ENCODE data around the gene DUSP9.

Gene DUSP9

DNA sequence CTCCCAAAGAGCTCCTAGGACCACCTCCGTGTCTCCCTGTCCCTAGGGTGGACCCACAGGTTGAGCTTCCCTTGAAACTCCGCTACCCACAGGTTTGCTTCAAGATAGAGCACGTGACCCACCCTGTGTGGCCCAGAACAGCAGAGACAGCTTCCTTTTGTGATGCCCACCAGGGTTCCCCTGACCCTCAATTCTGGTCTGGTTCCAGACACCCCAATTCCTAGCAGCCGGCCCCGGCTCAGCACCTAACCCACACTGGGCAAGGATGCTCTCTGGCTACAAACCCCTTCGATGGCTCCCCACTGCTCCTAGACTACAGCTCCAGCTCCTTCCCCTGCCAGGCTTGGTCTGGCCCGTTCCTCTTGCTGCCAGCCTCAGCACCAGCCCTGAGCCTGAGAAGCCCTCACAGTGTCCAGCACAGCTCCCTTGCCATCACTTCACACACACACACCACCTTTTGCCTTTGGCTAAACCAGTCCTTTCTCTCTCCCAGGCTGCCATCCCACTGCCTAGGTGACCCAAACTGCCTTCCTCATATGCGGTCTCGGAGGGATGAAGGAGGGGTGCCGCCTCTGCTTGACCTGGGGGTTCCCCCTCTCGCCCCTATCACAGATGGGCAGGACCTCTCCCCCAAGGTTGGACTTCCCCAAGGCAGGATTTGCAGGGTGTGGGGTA is 20.4 kb downstream of the DUSP9 start:
- no peak for DNase-seq (ENCODE audit: low read depth in 1 of 2, low spot score in 1 of 2)
- H3K27me3 ChIP-seq (ENCODE audit: insufficient read depth, poor library complexity, severe bottlenecking), result peaks cover 3% of the 10 kb centered on the region
- no peak for TF ChIP-seq SPI1 (IDR thresholded peaks at IDR 0.05; ENCODE audit: borderline replicate concordance, low read depth)
- TF ChIP-seq, protein P1, sequence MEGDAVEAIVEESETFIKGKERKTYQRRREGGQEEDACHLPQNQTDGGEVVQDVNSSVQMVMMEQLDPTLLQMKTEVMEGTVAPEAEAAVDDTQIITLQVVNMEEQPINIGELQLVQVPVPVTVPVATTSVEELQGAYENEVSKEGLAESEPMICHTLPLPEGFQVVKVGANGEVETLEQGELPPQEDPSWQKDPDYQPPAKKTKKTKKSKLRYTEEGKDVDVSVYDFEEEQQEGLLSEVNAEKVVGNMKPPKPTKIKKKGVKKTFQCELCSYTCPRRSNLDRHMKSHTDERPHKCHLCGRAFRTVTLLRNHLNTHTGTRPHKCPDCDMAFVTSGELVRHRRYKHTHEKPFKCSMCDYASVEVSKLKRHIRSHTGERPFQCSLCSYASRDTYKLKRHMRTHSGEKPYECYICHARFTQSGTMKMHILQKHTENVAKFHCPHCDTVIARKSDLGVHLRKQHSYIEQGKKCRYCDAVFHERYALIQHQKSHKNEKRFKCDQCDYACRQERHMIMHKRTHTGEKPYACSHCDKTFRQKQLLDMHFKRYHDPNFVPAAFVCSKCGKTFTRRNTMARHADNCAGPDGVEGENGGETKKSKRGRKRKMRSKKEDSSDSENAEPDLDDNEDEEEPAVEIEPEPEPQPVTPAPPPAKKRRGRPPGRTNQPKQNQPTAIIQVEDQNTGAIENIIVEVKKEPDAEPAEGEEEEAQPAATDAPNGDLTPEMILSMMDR (IDR thresholded peaks at IDR 0.05; ENCODE audit: insufficient read depth, low read length), result no peak
- no peak for TF ChIP-seq POLR2AphosphoS5 (IDR thresholded peaks at IDR 0.05; ENCODE audit: low read depth)
- TF ChIP-seq, protein P2, sequence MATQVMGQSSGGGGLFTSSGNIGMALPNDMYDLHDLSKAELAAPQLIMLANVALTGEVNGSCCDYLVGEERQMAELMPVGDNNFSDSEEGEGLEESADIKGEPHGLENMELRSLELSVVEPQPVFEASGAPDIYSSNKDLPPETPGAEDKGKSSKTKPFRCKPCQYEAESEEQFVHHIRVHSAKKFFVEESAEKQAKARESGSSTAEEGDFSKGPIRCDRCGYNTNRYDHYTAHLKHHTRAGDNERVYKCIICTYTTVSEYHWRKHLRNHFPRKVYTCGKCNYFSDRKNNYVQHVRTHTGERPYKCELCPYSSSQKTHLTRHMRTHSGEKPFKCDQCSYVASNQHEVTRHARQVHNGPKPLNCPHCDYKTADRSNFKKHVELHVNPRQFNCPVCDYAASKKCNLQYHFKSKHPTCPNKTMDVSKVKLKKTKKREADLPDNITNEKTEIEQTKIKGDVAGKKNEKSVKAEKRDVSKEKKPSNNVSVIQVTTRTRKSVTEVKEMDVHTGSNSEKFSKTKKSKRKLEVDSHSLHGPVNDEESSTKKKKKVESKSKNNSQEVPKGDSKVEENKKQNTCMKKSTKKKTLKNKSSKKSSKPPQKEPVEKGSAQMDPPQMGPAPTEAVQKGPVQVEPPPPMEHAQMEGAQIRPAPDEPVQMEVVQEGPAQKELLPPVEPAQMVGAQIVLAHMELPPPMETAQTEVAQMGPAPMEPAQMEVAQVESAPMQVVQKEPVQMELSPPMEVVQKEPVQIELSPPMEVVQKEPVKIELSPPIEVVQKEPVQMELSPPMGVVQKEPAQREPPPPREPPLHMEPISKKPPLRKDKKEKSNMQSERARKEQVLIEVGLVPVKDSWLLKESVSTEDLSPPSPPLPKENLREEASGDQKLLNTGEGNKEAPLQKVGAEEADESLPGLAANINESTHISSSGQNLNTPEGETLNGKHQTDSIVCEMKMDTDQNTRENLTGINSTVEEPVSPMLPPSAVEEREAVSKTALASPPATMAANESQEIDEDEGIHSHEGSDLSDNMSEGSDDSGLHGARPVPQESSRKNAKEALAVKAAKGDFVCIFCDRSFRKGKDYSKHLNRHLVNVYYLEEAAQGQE (IDR thresholded peaks at IDR 0.05; ENCODE audit: insufficient replicate concordance, low read depth), result no peak
- TF ChIP-seq GABPA (IDR thresholded peaks at IDR 0.05; ENCODE audit: low read depth), result no peak
- H3K4me3 ChIP-seq (replicated peaks; ENCODE audit: insufficient read depth, low read length), result peak overlapping the region; percentile 41
- no peak overlapping the region for H3K27ac ChIP-seq (replicated peaks)

DNA sequence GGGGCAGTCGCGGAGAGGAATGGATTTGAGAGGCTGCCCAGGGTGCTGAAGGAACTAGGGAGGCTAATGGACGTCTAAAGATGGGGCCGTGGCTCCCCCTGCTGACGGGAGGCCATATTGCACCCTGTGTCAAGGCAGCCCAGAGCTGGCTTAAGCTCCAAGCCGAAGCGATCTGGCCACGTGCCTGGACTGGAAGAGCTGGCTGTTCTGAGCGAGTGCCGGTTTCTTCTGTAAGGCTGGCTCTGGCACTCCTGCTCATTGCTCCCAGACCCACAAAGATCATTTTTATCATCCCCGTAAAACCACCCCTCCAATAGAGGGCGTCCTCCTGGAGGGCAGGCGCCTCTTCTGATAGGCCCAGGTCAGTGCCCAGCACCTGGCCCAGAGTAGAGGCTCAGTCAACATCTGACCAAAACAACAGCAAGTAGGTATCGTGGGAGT is 21.0 kb downstream of the DUSP9 start:
- peak in 1 of 2 experiments; percentile 73 for DNase-seq (ENCODE audit: low read depth in 1 of 2, low spot score in 1 of 2)
- H3K4me3 ChIP-seq (replicated peaks; ENCODE audit: insufficient read depth, low read length), result peak overlapping the region; percentile 41
- TF ChIP-seq POLR2AphosphoS5 (IDR thresholded peaks at IDR 0.05; ENCODE audit: low read depth), result no peak
- TF ChIP-seq SPI1 (IDR thresholded peaks at IDR 0.05; ENCODE audit: borderline replicate concordance, low read depth), result no peak
- TF ChIP-seq, protein P1 (IDR thresholded peaks at IDR 0.05; ENCODE audit: insufficient read depth, low read length), result peak; percentile 53
- TF ChIP-seq GABPA (IDR thresholded peaks at IDR 0.05; ENCODE audit: low read depth), result no peak
- TF ChIP-seq, protein P2 (IDR thresholded peaks at IDR 0.05; ENCODE audit: insufficient replicate concordance, low read depth), result peak; percentile 74
- no peak overlapping the region for H3K27ac ChIP-seq (replicated peaks)
- peaks cover under 1% of the 10 kb centered on the region for H3K27me3 ChIP-seq (ENCODE audit: insufficient read depth, poor library complexity, severe bottlenecking)

DNA sequence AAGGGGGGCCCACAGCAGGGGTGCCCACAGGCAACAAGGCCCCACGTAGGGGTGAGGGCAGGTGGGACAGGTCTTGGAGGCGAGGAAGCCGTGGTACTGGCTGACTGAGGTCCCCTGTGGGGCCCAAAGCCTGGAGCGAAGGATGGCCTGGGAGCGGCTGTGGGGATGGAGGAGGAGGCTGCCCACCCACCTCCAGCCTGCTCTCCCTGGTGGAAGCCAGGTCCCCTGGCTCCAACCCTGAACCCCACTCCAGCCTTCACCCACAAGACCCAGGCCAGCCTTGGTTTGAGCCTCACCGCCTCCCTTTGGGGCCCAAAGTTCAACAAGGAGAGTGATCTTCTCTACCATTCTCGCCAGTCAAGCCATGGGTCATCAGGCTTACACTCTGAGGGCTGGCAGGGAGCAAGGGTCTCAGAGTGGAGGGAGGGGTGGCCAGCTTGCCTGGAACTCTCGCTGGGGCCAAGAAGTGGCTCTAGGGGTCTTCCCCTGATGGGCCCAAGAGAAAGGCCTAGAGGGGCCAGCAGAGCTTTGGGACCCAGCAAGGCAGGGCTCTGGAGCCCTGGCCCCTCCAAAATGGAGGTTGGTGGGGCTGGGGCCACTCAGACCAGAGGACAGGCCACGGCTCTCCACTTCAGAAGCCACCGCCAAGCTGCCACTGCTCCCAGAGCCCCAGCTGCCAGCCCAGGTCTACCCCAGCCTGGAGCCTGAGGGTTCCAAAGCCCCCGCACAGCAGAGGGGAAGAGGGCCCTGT is 21.6 kb downstream of the DUSP9 start:
- DNase-seq (ENCODE audit: low read depth in 1 of 2, low spot score in 1 of 2), result no peak
- TF ChIP-seq, protein P1 (IDR thresholded peaks at IDR 0.05; ENCODE audit: insufficient read depth, low read length), result no peak
- no peak for TF ChIP-seq POLR2AphosphoS5 (IDR thresholded peaks at IDR 0.05; ENCODE audit: low read depth)
- Histone ChIP-seq H3K4me3 (replicated peaks; ENCODE audit: insufficient read depth, low read length) (no peak overlapping the region), H3K27me3 (ENCODE audit: insufficient read depth, poor library complexity, severe bottlenecking) (no peaks in the 10 kb centered on the region), H3K27ac (replicated peaks) (no peak overlapping the region)

All from HL-60 (cell line).